Left lung (tissue), 10 donors: ENCODE measurements around the gene WDR37. TPM values are rescaled to one million over a fixed set of nuclear protein-coding genes. Genes with fewer than 3 reads are reported as not detected.
A peak's percentile ranks its signal among the peaks of the same experiment; 100 is the strongest.

ENCODE experiments used
- ATAC-seq: fragments of 200-7000 bp; cut with Tn5 transposase; one replicate; pipeline ENCODE4 v1.9.1; 2020; ENCODE audit warnings: moderate library complexity
- DNase-seq, 4 donors: peaks; one replicate each; pipeline ENCODE4 v3.0.0-alpha.2; 2013 to 2020
- H3K27ac ChIP-seq, 2 donors: fragments of 200-600 bp; sonication (generic) in 1 of 2; one replicate each; pipeline versions ENCODE4 v1.5.0 to v1.8.0; 2020 to 2021
- H3K27me3 ChIP-seq, 2 donors: fragments of 200-600 bp; sonication (generic) in 1 of 2; one replicate each; pipeline versions ENCODE4 v1.5.0 to v1.8.0; 2020 to 2021
- H3K36me3 ChIP-seq, 2 donors: fragments of 200-600 bp; sonication (generic) in 1 of 2; one replicate each; pipeline versions ENCODE4 v1.5.0 to v1.8.0; 2020 to 2021
- H3K4me1 ChIP-seq, 2 donors: fragments of 200-600 bp; one replicate each; pipeline ENCODE4 v1.8.0; 2021
- H3K4me3 ChIP-seq, 2 donors: fragments of 200-600 bp; sonication (generic) in 1 of 2; one replicate each; pipeline versions ENCODE4 v1.5.0 to v1.8.0; 2020 to 2021; ENCODE audit warnings: mild to moderate bottlenecking in 1 of 2
- H3K9me3 ChIP-seq, 2 donors: fragments of 200-600 bp; sonication (generic) in 1 of 2; one replicate each; pipeline versions ENCODE4 v1.5.0 to v1.8.0; 2020 to 2021
- CTCF ChIP-seq, 2 donors: fragments of 200-600 bp; sonication (generic) in 1 of 2; IDR thresholded peaks; one replicate each; pipeline versions ENCODE4 v1.5.0 to v1.8.0; 2021; ENCODE audit warnings: antibody characterized with exemption in 2 of 2
- intact Hi-C, 2 donors: fragments of 100-400 bp; cut with DNase I; formaldehyde crosslinking; loops; one replicate each; pipeline versions ENCODE4 v1.11.2 to v1.14.2; 2022
- polyA plus RNA-seq, 6 donors: library from polyadenylated mRNA; unstranded; fragments of 120-200 nt; gene quantifications; one replicate each; pipeline ENCODE4 v1.2.1, GENCODE V29; 2013; ENCODE audit not compliant: insufficient read length in 6 of 6
- total RNA-seq, 2 donors: library from RNA; stranded (reverse); fragmentation: NEBNext Ultra II Directional; extraction: Animal tissue kit (Norgen Biotek cat#: 25700); gene quantifications; one replicate each; pipeline ENCODE4 v1.2.1, GENCODE V29; 2021
- donor health status: DM: no; HTN: yes; CAD: no.
- donor health status: DM: no; HTN: no; CAD: no.

Gene WDR37
- total and polyA plus RNA-seq, 8 donors = 16.1 to 23.8 (median 18.1) TPM

GRCh38 chr10:1068380-1069361, 12.5 kb downstream of the WDR37 start:
- H3K27me3 ChIP-seq = no peaks in the 10 kb centered on the region
- H3K4me3 ChIP-seq = no peak overlapping the region
- no peak for DNase-seq
- ATAC-seq = no peak
- peaks cover 0 to 21% of the 10 kb centered on the region in 2 donors for H3K36me3 ChIP-seq
- H3K9me3 ChIP-seq = no peaks in the 10 kb centered on the region
- H3K27ac ChIP-seq = no peak overlapping the region
- H3K4me1 ChIP-seq = peaks cover 0 to 28% of the 10 kb centered on the region in 2 donors
- no peak for TF ChIP-seq CTCF (IDR thresholded peaks at IDR 0.05)
- intact Hi-C loops = no loop called here

GRCh38 chr10:1070919-1071318, 14.7 kb downstream of the WDR37 start:
- intact Hi-C loops = no loop called here
- ATAC-seq = no peak

GRCh38 chr10:1074052-1074747, 18.0 kb downstream of the WDR37 start:
- no peak for TF ChIP-seq CTCF (IDR thresholded peaks at IDR 0.05)
- DNase-seq = no peak
- Histone ChIP-seq H3K9me3 (no peaks in the 10 kb centered on the region), H3K4me3 (no peak overlapping the region), H3K27ac (no peak overlapping the region), H3K27me3 (no peaks in the 10 kb centered on the region), H3K36me3 (peaks cover 0 to 61% of the 10 kb centered on the region in 2 donors), H3K4me1 (peaks cover 0 to 12% of the 10 kb centered on the region in 2 donors)
- intact Hi-C loops = no loop called here
- no peak for ATAC-seq

More at GRCh38 chr10:1070919-1071318, 14.7 kb downstream of the WDR37 start:
- H3K27ac ChIP-seq = no peak overlapping the region
- TF ChIP-seq CTCF (IDR thresholded peaks at IDR 0.05) = no peak
- no peak overlapping the region for H3K4me3 ChIP-seq
- no peaks in the 10 kb centered on the region for H3K27me3 ChIP-seq
- H3K9me3 ChIP-seq = no peaks in the 10 kb centered on the region
- peaks cover 0 to 16% of the 10 kb centered on the region in 2 donors for H3K4me1 ChIP-seq
- DNase-seq = no peak
- H3K36me3 ChIP-seq = peaks cover 0 to 31% of the 10 kb centered on the region in 2 donors

- no peak overlapping the region for H3K27ac ChIP-seq
- no peak overlapping the region for H3K4me3 ChIP-seq
- H3K9me3 ChIP-seq = no peaks in the 10 kb centered on the region
- intact Hi-C loops = no loop called here
- TF ChIP-seq CTCF (IDR thresholded peaks at IDR 0.05) = peak; percentile 12 to 19
- ATAC-seq (peak; percentile 92), DNase-seq (peak; percentile 26 to 86 (median 76))
- no peaks in the 10 kb centered on the region for H3K27me3 ChIP-seq
- H3K36me3 ChIP-seq = peaks cover 0 to 68% of the 10 kb centered on the region in 2 donors
- peaks cover 0 to 5% of the 10 kb centered on the region in 2 donors for H3K4me1 ChIP-seq
These were observed 18.6 kb downstream of the WDR37 start for GRCh38 chr10:1074748-1075308.
